HG02981 (cell line): ENCODE results near the gene TYW1B.
"Not testable (repeated sequence)": the region's sequence is repeated elsewhere in the genome, so short reads cannot be mapped to it uniquely, and the experiment has no call there.

Source experiments
- ATAC-seq: cut with Tn5 transposase; IDR thresholded peaks from one replicate; pipeline ENCODE4 v1.9.1; 2021; ENCODE audit warnings: mild to moderate bottlenecking, moderate library complexity; ENCODE audit not compliant: unreplicated experiment

The TYW1B gene

DNA sequence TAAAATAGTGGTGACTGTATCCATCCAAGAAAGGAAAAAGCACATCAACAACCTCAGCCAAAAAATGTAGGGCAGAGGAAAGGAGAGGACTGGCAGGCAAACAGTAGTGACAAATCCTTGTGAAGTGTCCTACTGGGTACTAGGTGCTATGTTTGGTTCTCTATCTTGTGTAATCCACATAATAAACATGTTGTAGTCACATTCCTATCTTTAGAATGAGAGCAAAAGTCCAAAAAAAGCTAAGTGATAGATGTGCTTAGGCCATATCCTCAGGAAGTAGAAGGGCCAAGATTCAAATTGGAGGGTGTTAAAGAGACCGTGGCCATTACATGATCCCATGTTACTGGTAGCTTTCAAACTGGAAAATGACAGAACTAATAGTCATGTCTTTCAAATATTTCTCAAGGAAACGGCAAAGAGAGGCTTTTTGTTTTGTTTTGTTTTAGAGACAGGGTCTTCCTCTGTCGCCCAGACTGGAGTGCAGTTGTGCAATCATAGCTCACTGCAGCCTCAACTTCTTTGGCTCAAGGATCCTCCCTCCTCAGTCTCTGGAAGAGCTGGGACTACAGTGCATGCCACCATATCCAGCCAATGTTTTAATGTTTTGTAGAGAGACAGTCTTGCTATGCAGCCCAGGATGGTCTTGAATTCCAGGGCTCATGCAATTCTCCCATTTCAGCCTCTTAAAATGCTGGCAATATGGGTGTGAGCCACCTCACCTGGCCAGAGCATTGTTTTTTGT lies 244.2 kb downstream of the TYW1B start:
- ATAC-seq = not testable (repeated sequence)

DNA sequence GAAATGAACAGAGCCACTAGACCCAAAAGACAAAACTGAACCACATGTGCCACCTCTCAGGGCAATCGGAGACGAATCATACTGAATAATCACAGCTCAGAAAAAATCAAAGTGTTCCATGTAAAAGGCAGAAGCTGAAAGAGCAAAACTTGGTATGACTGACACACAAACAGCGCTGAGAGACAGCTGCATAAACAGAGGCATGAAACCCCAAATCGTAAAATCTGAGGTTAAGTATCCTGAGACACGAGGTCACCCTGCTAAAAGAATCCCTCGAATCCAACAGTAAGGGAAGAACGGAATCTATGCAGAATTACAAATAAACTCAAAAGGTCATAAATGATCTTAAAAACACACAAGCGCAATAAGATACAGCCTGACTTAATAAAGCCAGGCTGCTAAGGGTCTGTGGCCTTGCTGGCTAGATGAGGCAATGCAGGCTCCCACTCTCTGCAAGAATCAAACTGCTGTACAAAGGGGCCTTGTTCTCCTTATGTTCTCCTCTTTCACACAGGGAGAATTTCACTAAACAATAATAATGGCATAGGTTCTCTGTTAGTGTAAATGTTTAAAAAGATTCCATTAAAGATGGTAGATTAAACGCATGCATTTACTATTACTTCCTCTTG lies 247.7 kb downstream of the TYW1B start:
- ATAC-seq = not testable (repeated sequence)

DNA sequence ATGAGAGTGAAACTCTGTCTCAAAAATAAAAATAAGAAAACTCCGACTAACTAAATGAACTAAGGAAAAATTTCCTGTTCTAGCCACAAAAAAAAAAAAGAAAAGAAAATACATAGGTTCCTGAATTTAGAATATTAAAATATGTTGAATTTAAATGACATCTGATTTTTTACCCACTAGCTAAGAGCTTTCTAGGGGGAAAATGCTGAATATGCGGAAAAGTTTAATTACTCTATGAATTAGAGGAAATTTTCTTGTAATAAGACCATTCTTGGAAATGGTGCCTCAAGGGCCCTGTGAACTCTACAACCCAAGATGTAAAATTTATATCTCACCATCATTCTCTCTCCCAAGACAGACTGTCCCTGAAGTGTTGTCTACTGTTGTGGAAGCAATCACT lies 250.9 kb downstream of the TYW1B start:
- ATAC-seq = no peak

DNA sequence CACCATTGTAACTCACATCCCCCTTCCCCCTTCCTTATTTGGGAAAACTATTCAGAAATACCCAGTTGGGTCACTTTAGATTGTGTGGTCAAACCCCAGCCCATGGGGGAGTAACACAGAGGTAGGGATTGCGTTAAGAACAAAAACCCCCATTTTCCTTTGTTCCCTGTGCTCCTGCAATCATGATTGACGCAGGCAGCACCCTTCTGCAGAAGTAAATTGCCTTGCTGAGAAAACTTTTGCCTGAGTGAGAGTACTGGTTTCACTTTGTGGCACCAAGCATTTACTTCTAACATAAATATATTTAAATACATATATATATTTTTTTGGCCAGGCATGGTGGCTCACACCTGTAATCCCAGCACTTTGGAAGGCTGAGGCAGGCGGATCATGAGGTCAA lies 266.0 kb downstream of the TYW1B start:
- ATAC-seq = not testable (repeated sequence)

DNA sequence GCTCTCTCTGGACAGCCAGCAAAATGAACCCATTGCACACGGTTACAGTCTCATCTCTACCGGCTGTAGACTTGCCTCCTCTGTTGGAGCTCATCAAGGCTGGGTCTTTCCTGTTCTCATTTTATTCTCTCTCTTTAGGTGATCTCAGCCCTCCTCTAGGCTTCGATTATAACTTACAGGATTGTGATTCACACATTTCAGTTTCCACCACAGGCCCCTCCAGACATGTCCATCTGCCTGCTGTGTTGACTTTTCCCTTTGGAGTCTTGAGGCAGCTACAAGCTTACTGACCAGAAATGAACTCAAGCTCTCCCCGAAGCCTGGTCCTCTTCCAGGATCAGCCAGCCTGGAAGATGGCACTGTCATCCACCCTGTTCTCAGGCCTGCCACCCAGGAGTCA lies 268.5 kb downstream of the TYW1B start:
- not testable (repeated sequence) for ATAC-seq

DNA sequence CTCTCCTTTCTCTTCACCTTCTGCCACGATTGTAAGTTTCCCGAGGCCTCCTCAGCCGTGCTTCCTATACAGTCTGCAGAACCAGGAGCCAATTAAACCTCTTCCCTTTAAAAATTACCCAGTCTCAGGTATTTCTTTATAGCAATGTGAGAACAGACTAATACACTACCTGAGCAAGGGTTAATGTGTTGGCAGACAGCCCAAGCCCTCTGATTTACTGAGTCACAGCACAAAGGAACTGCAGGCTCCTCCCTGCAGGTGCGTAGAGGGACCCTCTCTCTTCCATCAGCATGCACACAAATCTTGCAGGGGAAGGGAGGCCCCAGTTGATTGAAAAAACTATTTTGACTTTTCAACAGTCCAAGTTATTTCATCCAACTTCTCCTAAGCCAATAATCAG lies 271.3 kb downstream of the TYW1B start:
- not testable (repeated sequence) for ATAC-seq

DNA sequence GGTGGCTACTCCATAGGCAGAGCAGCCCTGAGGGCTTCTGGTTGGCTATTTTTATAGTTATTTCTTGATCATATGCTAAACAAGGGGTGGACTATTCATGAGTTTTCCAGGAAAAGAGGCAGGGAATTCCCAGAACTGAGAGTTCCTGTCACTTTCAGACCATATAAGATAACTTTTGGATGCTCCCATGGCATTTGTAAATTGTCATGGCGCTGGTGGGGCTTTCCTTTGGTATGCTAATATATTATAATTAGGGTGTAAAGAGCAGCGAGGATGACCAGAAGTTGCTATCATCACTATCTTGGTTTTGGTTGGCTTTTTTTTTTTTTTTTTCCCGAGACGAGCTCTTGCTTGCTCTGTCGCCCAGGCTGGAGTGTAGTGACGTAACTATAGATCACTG lies 272.8 kb downstream of the TYW1B start:
- not testable (repeated sequence) for ATAC-seq

DNA sequence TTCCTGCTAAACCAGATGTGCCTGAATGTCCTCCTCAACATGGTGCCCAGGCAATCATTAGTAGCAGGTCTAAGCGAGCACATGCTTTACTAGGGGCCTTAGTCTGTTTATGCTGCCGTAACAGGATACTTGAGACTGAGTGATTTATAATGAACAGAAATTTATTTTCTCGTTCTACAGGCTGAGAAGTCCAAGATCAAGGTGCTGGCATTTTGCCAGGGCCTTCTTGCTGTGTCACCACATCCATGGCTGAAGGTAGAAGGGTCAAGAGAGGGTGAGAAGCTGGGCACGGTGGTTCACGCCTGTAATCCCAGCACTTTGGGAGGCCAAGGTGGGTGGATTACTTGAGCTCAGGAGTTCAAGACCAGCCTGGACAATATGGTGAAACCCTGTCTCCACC lies 273.6 kb downstream of the TYW1B start:
- ATAC-seq = not testable (repeated sequence)

DNA sequence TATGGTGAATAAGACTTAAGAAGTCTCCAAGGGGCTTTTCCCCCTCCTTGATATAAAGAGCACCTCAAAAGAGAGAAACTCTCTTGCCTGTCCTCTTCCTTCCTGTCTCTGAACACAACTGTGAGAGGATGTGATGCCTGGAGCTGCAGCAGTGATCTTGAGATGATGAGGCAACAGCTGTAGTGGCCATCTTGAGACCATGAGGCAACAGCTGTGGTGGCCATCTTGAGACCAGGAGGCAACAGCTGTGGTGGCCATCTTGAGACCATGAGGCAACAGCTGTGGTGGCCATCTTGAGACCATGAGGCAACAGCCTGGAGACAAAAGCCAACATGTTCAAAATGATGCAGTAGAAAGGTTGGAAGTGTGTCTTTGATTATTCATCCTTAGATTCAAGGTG lies 277.5 kb downstream of the TYW1B start:
- ATAC-seq = not testable (repeated sequence)

DNA sequence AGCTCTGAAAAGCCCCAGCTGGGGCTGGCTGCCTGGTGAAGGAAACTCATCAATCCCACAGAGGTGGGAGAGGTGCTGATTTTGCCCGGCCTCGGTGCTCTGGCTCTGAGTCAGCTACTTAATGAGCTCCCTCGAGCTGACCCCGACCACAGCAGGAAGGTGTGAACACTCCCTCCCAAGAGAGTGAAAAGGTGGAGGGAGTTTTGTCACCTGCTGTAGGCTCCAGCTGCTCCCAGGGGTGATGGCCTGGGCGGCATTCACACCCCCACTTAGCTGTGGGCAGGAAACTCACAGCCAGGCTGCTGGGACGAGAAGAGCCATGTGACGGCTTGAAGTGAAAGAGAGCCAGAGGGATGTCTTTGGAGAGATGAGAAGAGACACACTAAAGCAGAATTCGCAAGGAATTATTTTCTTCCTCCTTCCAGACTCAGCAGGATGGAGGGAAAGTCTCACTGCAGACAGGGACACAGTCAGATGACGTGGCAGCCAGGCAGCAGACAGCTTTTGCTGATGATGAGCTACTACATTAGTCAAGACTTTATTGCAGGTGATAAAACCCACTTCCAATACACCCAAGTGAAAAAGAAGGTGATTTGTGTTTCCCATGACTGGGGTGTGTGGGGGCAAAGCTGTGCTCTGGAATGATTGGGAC lies 281.3 kb downstream of the TYW1B start:
- not testable (repeated sequence) for ATAC-seq

DNA sequence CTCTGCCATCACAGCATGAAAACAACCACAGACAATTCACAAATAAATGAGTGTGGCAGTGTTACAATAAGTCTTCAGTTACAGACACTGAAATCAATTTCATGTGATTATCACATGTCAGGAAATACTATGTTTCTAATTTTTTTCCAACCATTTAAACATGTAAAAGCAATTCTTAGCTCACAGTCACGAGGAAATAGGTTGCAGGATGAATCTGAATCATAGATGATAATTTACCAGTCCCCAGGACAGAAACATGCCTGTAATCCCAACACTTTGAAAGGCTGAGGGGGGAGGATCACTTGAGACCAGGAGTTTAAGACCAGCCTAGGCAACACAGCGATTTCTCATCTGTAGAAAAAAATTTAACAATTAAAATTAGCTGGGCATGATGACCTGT lies 283.5 kb downstream of the TYW1B start:
- not testable (repeated sequence) for ATAC-seq

DNA sequence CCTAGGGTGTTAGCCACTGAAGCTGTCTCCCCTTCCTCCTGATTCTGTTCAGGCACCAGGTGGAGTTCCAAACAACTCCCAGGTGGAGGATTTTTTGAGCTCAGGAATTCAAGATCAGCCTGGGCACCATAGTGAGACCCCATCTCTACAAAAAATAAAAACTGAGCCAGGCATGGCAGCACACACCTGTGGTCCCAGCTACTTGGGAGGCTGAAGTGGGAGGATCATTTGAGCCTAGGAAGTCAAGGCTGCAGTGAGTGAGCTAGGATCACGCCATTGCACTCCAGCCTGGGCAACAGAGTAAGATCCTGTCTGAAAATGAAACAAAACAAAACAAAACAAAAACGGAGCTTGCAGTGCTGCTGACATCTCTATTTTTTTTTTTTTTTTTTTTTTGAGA lies 287.1 kb downstream of the TYW1B start:
- no peak for ATAC-seq

DNA sequence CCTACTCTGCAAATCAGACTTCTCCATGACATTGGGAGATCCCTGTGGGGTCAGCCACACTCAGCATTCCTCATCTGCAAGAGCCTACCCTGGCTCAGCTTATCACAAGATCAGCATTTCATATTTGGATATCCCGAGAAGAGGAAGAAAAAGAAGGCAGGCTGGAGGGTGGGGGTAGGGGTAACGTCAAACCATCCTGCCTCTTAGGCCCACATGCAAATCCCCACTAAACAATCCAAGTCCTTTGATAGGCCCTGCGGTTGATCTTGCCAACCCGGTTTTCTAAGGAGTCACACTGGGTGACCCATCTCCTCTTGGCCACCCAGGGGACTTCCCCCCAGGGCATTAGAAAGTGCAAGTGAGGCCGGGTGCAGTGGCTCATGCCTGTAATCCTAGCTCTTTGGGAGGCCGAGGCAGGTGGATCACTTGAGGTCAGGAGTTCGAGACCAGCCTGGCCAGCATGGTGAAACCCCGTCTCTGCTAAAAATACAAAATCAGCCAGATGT lies 287.8 kb downstream of the TYW1B start:
- no peak for ATAC-seq

DNA sequence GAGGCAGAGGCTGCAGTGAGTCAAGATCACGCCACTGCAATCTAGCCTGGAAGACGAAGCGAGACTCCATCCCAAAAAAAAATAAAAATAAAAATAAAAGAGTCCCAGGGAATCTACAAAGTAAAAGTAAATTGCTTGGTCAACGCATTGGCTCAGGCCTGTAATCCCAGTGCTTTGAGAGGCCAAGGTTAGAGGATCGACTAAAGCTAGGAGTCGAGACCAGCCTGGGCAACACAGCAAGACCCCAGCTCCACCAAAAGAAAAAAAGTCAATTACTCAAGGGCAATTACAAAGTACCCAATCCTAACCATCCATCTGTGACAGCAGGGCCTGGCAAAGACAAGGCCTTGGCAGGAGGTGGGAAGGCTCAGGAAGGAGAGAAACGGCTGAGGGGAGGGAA lies 288.3 kb downstream of the TYW1B start:
- no peak for ATAC-seq

DNA sequence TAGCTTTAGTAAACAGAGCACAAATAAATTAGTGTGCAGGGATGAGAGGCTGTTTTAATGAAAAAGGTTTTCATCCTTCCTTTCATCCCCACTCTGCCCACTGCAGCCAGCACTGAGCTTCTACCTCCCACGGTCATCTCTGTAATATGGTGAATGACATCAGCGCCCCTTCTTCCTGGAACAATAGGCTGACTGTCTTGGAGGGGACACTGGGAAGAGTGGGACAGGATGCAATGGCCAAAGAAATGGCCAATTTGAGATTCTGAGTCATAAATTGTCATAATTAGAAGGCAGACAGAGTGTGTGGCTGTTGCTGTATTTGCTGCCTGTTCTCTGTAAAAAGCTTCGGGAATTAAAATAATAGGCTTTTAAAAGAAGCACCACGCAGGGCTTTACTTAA lies 289.1 kb downstream of the TYW1B start:
- ATAC-seq = no peak

DNA sequence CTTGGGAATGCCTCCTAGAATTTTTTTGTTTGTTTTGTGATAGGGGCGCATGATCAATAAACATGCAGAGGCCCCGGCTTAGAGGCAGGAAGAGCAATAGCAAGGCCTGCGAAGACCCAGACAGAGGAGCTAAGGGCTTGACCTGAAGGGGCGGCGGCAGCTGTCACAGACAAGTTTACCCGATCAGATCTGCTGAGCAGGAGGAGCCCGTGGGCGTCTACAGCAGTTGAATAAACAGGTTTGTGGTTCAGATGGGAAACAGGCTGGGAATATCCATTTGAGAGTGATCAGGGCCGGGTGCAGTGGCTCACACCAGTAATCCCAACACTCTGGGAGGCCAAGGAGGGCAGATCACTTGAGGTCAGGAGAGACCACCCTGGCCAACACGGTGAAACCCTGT lies 289.9 kb downstream of the TYW1B start:
- ATAC-seq = no peak

DNA sequence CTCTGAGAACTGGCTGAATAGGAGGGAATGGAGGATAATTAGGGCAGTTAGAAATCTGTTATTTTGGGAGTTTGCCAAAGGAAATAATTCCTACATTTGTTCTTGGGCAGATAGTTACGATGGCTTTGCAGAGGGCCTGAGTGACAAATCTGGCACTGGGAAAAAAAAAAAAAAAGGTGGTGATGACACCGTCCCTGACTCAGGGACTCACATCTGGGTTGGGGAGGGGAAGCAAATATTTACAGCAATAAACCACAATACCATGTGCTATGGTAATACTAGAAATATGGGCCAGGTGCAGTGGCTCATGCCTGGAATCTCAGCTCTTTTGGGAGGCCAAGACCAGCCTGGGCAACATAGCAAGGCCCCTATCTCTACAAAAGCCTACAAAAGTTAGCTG lies 292.0 kb downstream of the TYW1B start:
- not testable (repeated sequence) for ATAC-seq

DNA sequence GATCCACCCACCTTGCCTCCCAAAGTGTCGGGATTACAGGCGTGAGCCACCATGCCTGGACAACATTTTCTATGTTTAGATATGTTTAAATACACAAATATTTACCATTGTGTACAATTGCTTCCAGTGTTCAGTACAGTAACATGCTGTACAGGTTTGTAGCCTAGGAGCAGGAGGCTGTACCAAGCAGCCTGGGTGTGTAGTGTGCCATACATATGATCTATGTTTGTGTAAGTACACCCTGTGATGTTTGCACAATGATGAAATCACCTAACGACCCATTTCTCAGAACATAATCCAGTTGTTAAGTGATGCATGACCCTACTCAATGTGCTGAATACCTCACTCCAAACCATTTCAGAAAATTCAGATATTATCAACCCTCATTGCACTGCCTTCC lies 297.0 kb downstream of the TYW1B start:
- ATAC-seq = not testable (repeated sequence)
